Neural cell (in vitro differentiated cells): ENCODE measurements around the gene ATP7B.

ENCODE experiments used
- CTCF ChIP-seq: fragments of 450-650 bp; IDR thresholded peaks from 2 replicates; pipeline ENCODE4 v1.5.1; 2014; ENCODE audit warnings: antibody characterized with exemption, mild to moderate bottlenecking, moderate library complexity; ENCODE audit not compliant: poor library complexity, severe bottlenecking
- MXI1 ChIP-seq: fragments of 450-650 bp; conservative IDR thresholded peaks from 2 replicates; pipeline ENCODE4 v1.6.1; 2014; ENCODE audit warnings: antibody characterized with exemption, mild to moderate bottlenecking; ENCODE audit not compliant: poor library complexity, severe bottlenecking
- POLR2AphosphoS5 ChIP-seq: IDR thresholded peaks from 2 replicates; pipeline ENCODE4 v1.6.1; 2012
- RAD21 ChIP-seq: fragments of 450-650 bp; conservative IDR thresholded peaks from 2 replicates; pipeline ENCODE4 v1.6.1; 2014; ENCODE audit warnings: antibody characterized with exemption, mild to moderate bottlenecking, moderate library complexity
- TAF1 ChIP-seq: IDR thresholded peaks from 2 replicates; pipeline ENCODE4 v1.6.1; 2012; ENCODE audit warnings: low read depth

- no peak for TF ChIP-seq CTCF
- no peak for TF ChIP-seq MXI1
- TF ChIP-seq POLR2AphosphoS5: no peak
- no peak for TF ChIP-seq RAD21
- TF ChIP-seq TAF1: no peak
Observed at GRCh38 chr13:51944428-51944827, 66.8 kb downstream of the ATP7B start.
